ENCODE measurements around the gene LPIN1.
"Not testable (repeated sequence)": the region's sequence is repeated elsewhere in the genome, so short reads cannot be mapped to it uniquely, and the experiment has no call there.

Gene LPIN1

DNA sequence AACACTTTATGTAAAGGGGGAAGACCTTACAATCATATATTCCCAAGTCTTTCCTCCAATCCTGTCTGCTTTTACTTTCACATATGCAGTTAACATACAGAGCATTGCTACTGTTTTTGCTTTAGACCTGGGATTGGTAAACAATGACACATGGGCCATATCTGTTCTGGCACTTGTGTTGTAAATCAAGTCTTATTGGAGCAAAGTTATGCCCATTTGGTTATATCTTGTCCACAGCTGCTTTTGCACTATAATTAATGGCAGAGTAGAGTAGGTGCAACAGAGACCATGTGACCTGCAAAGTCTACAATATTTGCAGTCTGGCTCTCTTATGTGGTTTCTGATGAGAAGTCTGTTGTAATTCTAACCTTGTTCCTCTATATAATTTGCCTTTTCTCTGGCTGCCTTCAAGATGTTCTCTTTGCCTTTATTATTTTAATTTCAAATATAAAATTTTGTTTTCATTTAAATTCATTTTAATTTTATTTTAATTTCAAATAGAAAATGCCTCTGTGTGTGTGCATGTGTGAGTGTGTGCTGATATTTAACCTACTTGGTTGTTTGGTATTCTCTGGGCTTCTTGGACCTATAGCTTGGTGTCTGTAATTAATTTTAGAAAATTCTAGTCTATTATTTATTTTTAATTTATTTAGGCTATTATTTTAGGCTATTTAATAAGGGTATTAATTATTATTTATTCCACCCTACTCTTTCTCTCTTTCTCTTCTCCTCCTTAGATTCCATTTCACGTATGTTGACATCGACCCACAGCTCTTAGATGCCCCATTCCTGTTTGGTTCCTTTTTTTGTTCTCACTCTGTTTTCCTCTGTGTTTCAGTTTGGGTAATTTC, 16.8 kb upstream of the LPIN1 start:
- Histone ChIP-seq H3K9me3 (ENCODE audit: control insufficient read depth, insufficient read depth, low read length) (no peaks in the 10 kb centered on the region), H3K36me3 (ENCODE audit: control insufficient read depth, insufficient read depth, low read length) (no peaks in the 10 kb centered on the region), H3K4me3 (ENCODE audit: low read length) (no peak overlapping the region), H3K27me3 (ENCODE audit: control insufficient read depth, insufficient read depth, low read length) (no peaks in the 10 kb centered on the region), H3K4me1 (ENCODE audit: control insufficient read depth, insufficient read depth, low read length) (no peaks in the 10 kb centered on the region), H3K27ac (ENCODE audit: low read length) (no peak overlapping the region)
- WGBS (ENCODE audit: insufficient coverage, insufficient read length), result no CpG with 5 or more reads among the region's 2 CpGs
- no peak for DNase-seq (ENCODE audit: low read depth, low spot score)

- H3K9me3 ChIP-seq (ENCODE audit: control insufficient read depth, insufficient read depth, low read length); H3K36me3 ChIP-seq (ENCODE audit: control insufficient read depth, insufficient read depth, low read length); H3K4me3 ChIP-seq (ENCODE audit: low read length); DNase-seq (ENCODE audit: low read depth, low spot score); H3K27ac ChIP-seq (ENCODE audit: low read length); H3K4me1 ChIP-seq (ENCODE audit: control insufficient read depth, insufficient read depth, low read length); H3K27me3 ChIP-seq (ENCODE audit: control insufficient read depth, insufficient read depth, low read length): not testable (repeated sequence)
- WGBS (ENCODE audit: insufficient coverage, insufficient read length), result no CpG with 5 or more reads among the region's 4 CpGs
Observed at GRCh38 chr2:11731214-11731984, 15.0 kb upstream of the LPIN1 start.

DNA sequence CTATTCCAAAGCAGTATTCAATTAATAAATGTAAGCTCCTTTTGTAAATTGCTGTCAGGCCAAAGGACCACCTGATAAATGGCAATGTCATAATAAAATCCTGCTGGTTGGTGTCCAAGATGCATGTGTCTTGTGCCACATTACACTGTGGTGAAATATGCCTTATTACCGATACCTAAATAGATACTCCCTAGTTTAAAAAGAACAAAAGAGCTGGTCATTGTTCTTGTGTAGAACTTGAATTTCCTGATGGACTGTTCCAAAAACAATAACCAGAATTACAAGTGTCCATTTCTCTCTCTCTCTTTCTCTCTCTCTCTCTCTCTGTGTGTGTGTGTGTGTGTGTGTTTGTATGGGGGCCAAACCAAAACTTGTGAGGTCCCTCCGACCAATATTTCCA, 13.8 kb upstream of the LPIN1 start:
- no peaks in the 10 kb centered on the region for H3K4me1 ChIP-seq (ENCODE audit: control insufficient read depth, insufficient read depth, low read length)
- no peaks in the 10 kb centered on the region for H3K36me3 ChIP-seq (ENCODE audit: control insufficient read depth, insufficient read depth, low read length)
- DNase-seq (ENCODE audit: low read depth, low spot score), result no peak
- no peak overlapping the region for H3K27ac ChIP-seq (ENCODE audit: low read length)
- H3K27me3 ChIP-seq (ENCODE audit: control insufficient read depth, insufficient read depth, low read length), result no peaks in the 10 kb centered on the region
- H3K4me3 ChIP-seq (ENCODE audit: low read length), result no peak overlapping the region
- WGBS (ENCODE audit: insufficient coverage, insufficient read length), result no CpG with 5 or more reads among the region's 2 CpGs
- no peaks in the 10 kb centered on the region for H3K9me3 ChIP-seq (ENCODE audit: control insufficient read depth, insufficient read depth, low read length)

DNA sequence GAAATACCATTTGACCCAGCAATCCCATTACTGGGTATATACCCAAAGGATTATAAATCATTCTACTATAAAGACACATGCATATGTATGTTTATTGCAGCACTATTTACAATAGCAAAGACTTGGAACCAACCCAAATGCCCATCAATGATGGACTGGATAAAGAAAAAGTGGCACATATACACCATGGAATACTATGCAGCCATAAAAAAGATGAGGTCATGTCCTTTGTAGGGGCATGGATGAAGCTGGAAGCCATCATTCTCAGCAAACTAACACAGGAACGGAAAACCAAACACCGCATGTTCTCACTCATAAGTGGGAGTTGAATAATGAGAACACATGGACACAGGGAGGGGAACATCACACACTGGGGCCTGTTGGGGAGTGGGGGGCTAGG, 8.6 kb upstream of the LPIN1 start:
- not testable (repeated sequence) for H3K27ac ChIP-seq (ENCODE audit: low read length); H3K4me3 ChIP-seq (ENCODE audit: low read length); DNase-seq (ENCODE audit: low read depth, low spot score); H3K4me1 ChIP-seq (ENCODE audit: control insufficient read depth, insufficient read depth, low read length); H3K36me3 ChIP-seq (ENCODE audit: control insufficient read depth, insufficient read depth, low read length); H3K27me3 ChIP-seq (ENCODE audit: control insufficient read depth, insufficient read depth, low read length); H3K9me3 ChIP-seq (ENCODE audit: control insufficient read depth, insufficient read depth, low read length)
- WGBS (ENCODE audit: insufficient coverage, insufficient read length), result no CpG with 5 or more reads among the region's 2 CpGs

- no peak for DNase-seq (ENCODE audit: low read depth, low spot score)
- WGBS (ENCODE audit: insufficient coverage, insufficient read length), result no CpG with 5 or more reads among the region's 8 CpGs
Observed at GRCh38 chr2:11738589-11739436, 7.6 kb upstream of the LPIN1 start.

DNA sequence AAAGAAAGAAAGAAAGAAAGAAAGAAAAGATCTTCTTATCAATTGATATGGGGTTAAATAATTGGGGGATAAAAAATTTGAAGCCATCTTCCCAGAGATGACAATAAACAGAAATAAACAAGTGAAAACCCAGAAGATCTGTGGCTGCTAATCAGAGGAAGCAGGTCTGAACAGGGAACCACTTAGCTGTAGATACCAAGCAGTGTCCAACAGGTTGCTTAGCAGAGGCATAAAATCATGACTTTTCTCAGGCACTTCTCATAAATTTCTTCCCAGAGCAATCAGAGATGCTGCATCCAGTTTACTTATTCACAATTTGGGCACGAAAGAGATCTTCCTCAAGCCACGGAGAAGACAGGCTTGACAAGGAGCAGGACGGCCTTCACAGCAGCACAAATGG, 5.7 kb upstream of the LPIN1 start:
- WGBS (ENCODE audit: insufficient coverage, insufficient read length), result no CpG with 5 or more reads among the region's 3 CpGs
- DNase-seq (ENCODE audit: low read depth, low spot score), result no peak
- Histone ChIP-seq H3K27me3 (ENCODE audit: control insufficient read depth, insufficient read depth, low read length) (no peaks in the 10 kb centered on the region), H3K36me3 (ENCODE audit: control insufficient read depth, insufficient read depth, low read length) (no peaks in the 10 kb centered on the region), H3K9me3 (ENCODE audit: control insufficient read depth, insufficient read depth, low read length) (no peaks in the 10 kb centered on the region), H3K4me1 (ENCODE audit: control insufficient read depth, insufficient read depth, low read length) (peaks cover 3% of the 10 kb centered on the region; the same call in 1 of the 2 replicates), H3K27ac (ENCODE audit: low read length) (no peak overlapping the region), H3K4me3 (ENCODE audit: low read length) (no peak overlapping the region)

More at GRCh38 chr2:11738589-11739436, 7.6 kb upstream of the LPIN1 start:
- no peaks in the 10 kb centered on the region for H3K9me3 ChIP-seq (ENCODE audit: control insufficient read depth, insufficient read depth, low read length)
- H3K27ac ChIP-seq (ENCODE audit: low read length), result no peak overlapping the region
- H3K4me1 ChIP-seq (ENCODE audit: control insufficient read depth, insufficient read depth, low read length), result peaks cover 2% of the 10 kb centered on the region; the same call in 1 of the 2 replicates
- H3K36me3 ChIP-seq (ENCODE audit: control insufficient read depth, insufficient read depth, low read length), result no peaks in the 10 kb centered on the region
- no peaks in the 10 kb centered on the region for H3K27me3 ChIP-seq (ENCODE audit: control insufficient read depth, insufficient read depth, low read length)
- H3K4me3 ChIP-seq (ENCODE audit: low read length), result no peak overlapping the region

DNA sequence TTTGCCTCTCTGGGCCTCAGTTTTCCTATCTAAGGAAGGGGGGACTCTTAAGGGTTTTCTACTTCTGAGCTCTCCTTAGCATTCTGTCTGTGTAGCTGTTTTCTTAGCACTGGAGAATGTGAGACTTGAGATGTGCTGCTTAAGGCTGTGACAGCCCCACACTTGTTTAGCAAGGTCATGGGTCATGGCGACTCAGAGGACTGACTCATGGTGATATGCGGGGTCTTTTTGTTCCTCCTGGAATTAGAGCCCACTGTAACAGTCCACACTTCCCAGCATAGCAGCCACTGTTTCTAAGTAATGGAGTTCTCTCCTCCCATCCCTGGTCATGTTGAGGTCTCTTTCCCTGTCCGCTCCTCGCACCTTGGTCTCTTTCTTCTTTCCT, 4.1 kb upstream of the LPIN1 start:
- Histone ChIP-seq H3K4me3 (ENCODE audit: low read length) (no peak overlapping the region), H3K27ac (ENCODE audit: low read length) (no peak overlapping the region), H3K9me3 (ENCODE audit: control insufficient read depth, insufficient read depth, low read length) (no peaks in the 10 kb centered on the region), H3K4me1 (ENCODE audit: control insufficient read depth, insufficient read depth, low read length) (peaks cover 7% of the 10 kb centered on the region; the same call in 1 of the 2 replicates), H3K36me3 (ENCODE audit: control insufficient read depth, insufficient read depth, low read length) (no peaks in the 10 kb centered on the region), H3K27me3 (ENCODE audit: control insufficient read depth, insufficient read depth, low read length) (no peaks in the 10 kb centered on the region)
- no peak for DNase-seq (ENCODE audit: low read depth, low spot score)
- no CpG with 5 or more reads among the region's 4 CpGs for WGBS (ENCODE audit: insufficient coverage, insufficient read length)

- no peak for DNase-seq (ENCODE audit: low read depth, low spot score)
- no peaks in the 10 kb centered on the region for H3K36me3 ChIP-seq (ENCODE audit: control insufficient read depth, insufficient read depth, low read length)
- no peaks in the 10 kb centered on the region for H3K9me3 ChIP-seq (ENCODE audit: control insufficient read depth, insufficient read depth, low read length)
- H3K4me3 ChIP-seq (ENCODE audit: low read length), result no peak overlapping the region
- H3K27me3 ChIP-seq (ENCODE audit: control insufficient read depth, insufficient read depth, low read length), result no peaks in the 10 kb centered on the region
- H3K4me1 ChIP-seq (ENCODE audit: control insufficient read depth, insufficient read depth, low read length), result peaks cover 9% of the 10 kb centered on the region; the same call in 1 of the 2 replicates
- no peak overlapping the region for H3K27ac ChIP-seq (ENCODE audit: low read length)
- WGBS (ENCODE audit: insufficient coverage, insufficient read length), result no CpG with 5 or more reads among the region's 16 CpGs
Observed at GRCh38 chr2:11742702-11743357, 3.6 kb upstream of the LPIN1 start.

DNA sequence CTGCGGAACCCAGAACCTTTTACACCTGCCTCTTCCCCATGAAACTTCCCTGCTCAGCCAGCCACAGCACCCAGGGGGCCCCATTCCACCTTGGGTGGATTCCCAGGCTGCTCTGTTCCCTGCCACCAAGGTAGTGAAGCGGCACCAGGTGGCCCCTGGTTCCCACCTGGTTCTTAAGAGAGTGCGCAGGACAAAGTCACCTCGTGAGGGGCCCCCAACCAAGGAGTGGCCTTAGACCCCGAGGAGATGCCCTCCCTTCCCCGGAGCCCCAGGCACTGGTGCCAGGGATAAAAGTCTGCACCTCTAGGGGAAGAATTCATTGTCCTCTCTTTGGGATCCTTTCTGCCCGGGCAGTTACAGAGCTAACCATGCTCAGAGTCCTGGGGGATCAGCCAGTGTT, 3.1 kb upstream of the LPIN1 start:
- WGBS (ENCODE audit: insufficient coverage, insufficient read length), result no CpG with 5 or more reads among the region's 7 CpGs
- H3K4me3 ChIP-seq (ENCODE audit: low read length), result no peak overlapping the region
- no peak overlapping the region for H3K27ac ChIP-seq (ENCODE audit: low read length)
- peaks cover 12% of the 10 kb centered on the region; the same call in 1 of the 2 replicates for H3K4me1 ChIP-seq (ENCODE audit: control insufficient read depth, insufficient read depth, low read length)
- H3K36me3 ChIP-seq (ENCODE audit: control insufficient read depth, insufficient read depth, low read length), result no peaks in the 10 kb centered on the region
- H3K9me3 ChIP-seq (ENCODE audit: control insufficient read depth, insufficient read depth, low read length), result no peaks in the 10 kb centered on the region
- DNase-seq (ENCODE audit: low read depth, low spot score), result no peak
- H3K27me3 ChIP-seq (ENCODE audit: control insufficient read depth, insufficient read depth, low read length), result no peaks in the 10 kb centered on the region

All from iPS DF 6.9 (cell line).